ENCODE results near the gene FER.
A peak's percentile ranks its signal among the peaks of the same experiment; 100 is the strongest.
"Not testable (repeated sequence)": the region's sequence is repeated elsewhere in the genome, so short reads cannot be mapped to it uniquely, and the experiment has no call there.

FER gene

GRCh38 chr5:108747774-108748400 is at the start of gene FER:
Gene FER, plus strand, starts transcription at chr5:108747897. Its CDS starts 50,286 bp downstream, at chr5:108798183.
- Histone ChIP-seq H3K79me2 (ENCODE audit: insufficient read depth, low read length) (no peaks in the 10 kb centered on the region), H3K27me3 (ENCODE audit: low read length) (no peaks in the 10 kb centered on the region), H3K36me3 (ENCODE audit: low read length) (no peaks in the 10 kb centered on the region), H3K9ac (ENCODE audit: low read length) (peak within 1 kb of the TSS; percentile 72), H2AFZ (ENCODE audit: low read depth, low read length, severe bottlenecking) (peak within 1 kb of the TSS; percentile 87), H4K20me1 (ENCODE audit: low read depth, low read length) (0 out of 2 replicates have a peak, but pooled peaks cover 4% of the 10 kb centered on the region), H3K9me2 (replicated peaks; ENCODE audit: insufficient read depth, low read length) (no peaks in the 10 kb centered on the region), H3K4me2 (ENCODE audit: low read depth, low read length, poor library complexity, severe bottlenecking) (peak within 1 kb of the TSS; percentile 73), H3K4me3 (ENCODE audit: insufficient read depth, low read length, poor library complexity, severe bottlenecking) (peak within 1 kb of the TSS; percentile 61), H3F3A (ENCODE audit: insufficient read depth) (0 out of 2 replicates have a peak, but pooled peaks cover 6% of the 10 kb centered on the region), H3K27ac (ENCODE audit: low read depth, low read length) (no peak within 1 kb of the TSS), H3K9me3 (ENCODE audit: insufficient read depth, low read length) (no peaks in the 10 kb centered on the region)
- TF ChIP-seq CTCF (IDR thresholded peaks at IDR 0.05; ENCODE audit: insufficient read depth, low read length, poor library complexity, severe bottlenecking) (no peak), EZH2phosphoT487 (conservative IDR thresholded peaks at IDR 0.05; ENCODE audit: low read length) (no peak)

- H3K9me2 ChIP-seq (replicated peaks; ENCODE audit: insufficient read depth, low read length); H3K4me2 ChIP-seq (ENCODE audit: low read depth, low read length, poor library complexity, severe bottlenecking); H3K9me3 ChIP-seq (ENCODE audit: insufficient read depth, low read length); H3K27ac ChIP-seq (ENCODE audit: low read depth, low read length); H3K4me3 ChIP-seq (ENCODE audit: insufficient read depth, low read length, poor library complexity, severe bottlenecking); H3K27me3 ChIP-seq (ENCODE audit: low read length); H3F3A ChIP-seq (ENCODE audit: insufficient read depth); H3K36me3 ChIP-seq (ENCODE audit: low read length); H3K9ac ChIP-seq (ENCODE audit: low read length); H4K20me1 ChIP-seq (ENCODE audit: low read depth, low read length); H3K79me2 ChIP-seq (ENCODE audit: insufficient read depth, low read length); H2AFZ ChIP-seq (ENCODE audit: low read depth, low read length, severe bottlenecking): not testable (repeated sequence)
These were observed 47.3 kb upstream of the FER start for GRCh38 chr5:108700388-108700787.

- Histone ChIP-seq H3K4me2 (ENCODE audit: low read depth, low read length, poor library complexity, severe bottlenecking) (no peak overlapping the region), H3K27ac (ENCODE audit: low read depth, low read length) (no peak overlapping the region)
- TF ChIP-seq EZH2phosphoT487 (conservative IDR thresholded peaks at IDR 0.05; ENCODE audit: low read length) = no peak
- no peak for TF ChIP-seq CTCF (IDR thresholded peaks at IDR 0.05; ENCODE audit: insufficient read depth, low read length, poor library complexity, severe bottlenecking)
These were observed 46.8 kb upstream of the FER start for GRCh38 chr5:108700930-108701329.

GRCh38 chr5:108702546-108702945 is 45.2 kb upstream of the FER start:
- Histone ChIP-seq H3K79me2 (ENCODE audit: insufficient read depth, low read length) (no peaks in the 10 kb centered on the region), H3K27ac (ENCODE audit: low read depth, low read length) (no peak overlapping the region), H3K9me2 (replicated peaks; ENCODE audit: insufficient read depth, low read length) (no peaks in the 10 kb centered on the region), H3K36me3 (ENCODE audit: low read length) (no peaks in the 10 kb centered on the region), H3K9me3 (ENCODE audit: insufficient read depth, low read length) (no peaks in the 10 kb centered on the region), H2AFZ (ENCODE audit: low read depth, low read length, severe bottlenecking) (no peak overlapping the region), H3K4me3 (ENCODE audit: insufficient read depth, low read length, poor library complexity, severe bottlenecking) (no peak overlapping the region), H3K9ac (ENCODE audit: low read length) (no peak overlapping the region), H3K4me2 (ENCODE audit: low read depth, low read length, poor library complexity, severe bottlenecking) (no peak overlapping the region), H4K20me1 (ENCODE audit: low read depth, low read length) (no peaks in the 10 kb centered on the region), H3F3A (ENCODE audit: insufficient read depth) (no peaks in the 10 kb centered on the region), H3K27me3 (ENCODE audit: low read length) (no peaks in the 10 kb centered on the region)
- TF ChIP-seq CTCF (IDR thresholded peaks at IDR 0.05; ENCODE audit: insufficient read depth, low read length, poor library complexity, severe bottlenecking) (no peak), EZH2phosphoT487 (conservative IDR thresholded peaks at IDR 0.05; ENCODE audit: low read length) (no peak)

More at GRCh38 chr5:108700930-108701329, 46.8 kb upstream of the FER start:
- Histone ChIP-seq H3K9me2 (replicated peaks; ENCODE audit: insufficient read depth, low read length) (no peaks in the 10 kb centered on the region), H3K79me2 (ENCODE audit: insufficient read depth, low read length) (no peaks in the 10 kb centered on the region), H3K36me3 (ENCODE audit: low read length) (no peaks in the 10 kb centered on the region), H4K20me1 (ENCODE audit: low read depth, low read length) (no peaks in the 10 kb centered on the region), H2AFZ (ENCODE audit: low read depth, low read length, severe bottlenecking) (no peak overlapping the region), H3K4me3 (ENCODE audit: insufficient read depth, low read length, poor library complexity, severe bottlenecking) (no peak overlapping the region), H3K9ac (ENCODE audit: low read length) (no peak overlapping the region), H3K9me3 (ENCODE audit: insufficient read depth, low read length) (no peaks in the 10 kb centered on the region), H3K27me3 (ENCODE audit: low read length) (no peaks in the 10 kb centered on the region), H3F3A (ENCODE audit: insufficient read depth) (no peaks in the 10 kb centered on the region)

Data from SU-DHL-6 (cell line).